DOHH2 (cell line): ENCODE measurements around the gene SLC38A6.

Experiments used
- H3F3A ChIP-seq: fragments of 200-600 bp; sonication (generic), shearing (Covaris generic); 2 replicates; pipeline ENCODE4 v1.6.0; 2016; ENCODE audit warnings: antibody characterized with exemption, mild to moderate bottlenecking; ENCODE audit not compliant: control insufficient read depth, insufficient read depth
- H3K27ac ChIP-seq: fragments of 200-600 bp; sonication (generic); 2 replicates; pipeline ENCODE4 v1.5.1; 2014; ENCODE audit warnings: low read depth, mild to moderate bottlenecking, low read length, moderate library complexity
- H3K27me3 ChIP-seq: fragments of 200-600 bp; sonication (generic); 2 replicates; pipeline ENCODE4 v1.6.1; 2014; ENCODE audit warnings: mild to moderate bottlenecking, low read length, mixed read lengths; ENCODE audit not compliant: control insufficient read depth
- H3K36me3 ChIP-seq: fragments of 200-600 bp; sonication (generic); 2 replicates; pipeline ENCODE4 v1.6.1; 2014; ENCODE audit warnings: mild to moderate bottlenecking, low read length, moderate library complexity, mixed read lengths; ENCODE audit not compliant: control insufficient read depth
- H3K4me1 ChIP-seq: fragments of 200-600 bp; sonication (generic); 2 replicates; pipeline ENCODE4 v1.6.1; 2014; ENCODE audit warnings: mild to moderate bottlenecking, low read length, mixed read lengths; ENCODE audit not compliant: control insufficient read depth
- H3K4me2 ChIP-seq: fragments of 200-600 bp; sonication (generic); 2 replicates; pipeline ENCODE4 v1.6.0; 2014; ENCODE audit warnings: mild to moderate bottlenecking, low read length, moderate library complexity
- H3K4me3 ChIP-seq: fragments of 200-600 bp; sonication (generic); 2 replicates; pipeline ENCODE4 v1.5.1; 2014; ENCODE audit warnings: mild to moderate bottlenecking, low read length, mixed read lengths
- H3K79me2 ChIP-seq: fragments of 200-600 bp; sonication (generic); 2 replicates; pipeline ENCODE4 v1.6.1; 2014; ENCODE audit warnings: mild to moderate bottlenecking, low read length, mixed read lengths; ENCODE audit not compliant: control insufficient read depth
- H3K9me2 ChIP-seq: fragments of 200-600 bp; sonication (generic); replicated peaks from 2 replicates; pipeline ENCODE4 v1.6.1; 2014; ENCODE audit warnings: mild to moderate bottlenecking, low read length, mixed read lengths; ENCODE audit not compliant: control insufficient read depth
- H3K9me3 ChIP-seq: fragments of 200-600 bp; sonication (generic); 2 replicates; pipeline ENCODE4 v1.6.1; 2014; ENCODE audit warnings: antibody characterized with exemption, low read length, mixed read lengths; ENCODE audit not compliant: control insufficient read depth, insufficient read depth
- H4K20me1 ChIP-seq: fragments of 200-600 bp; sonication (generic); 2 replicates; pipeline ENCODE4 v1.6.0; 2014; ENCODE audit warnings: low read depth, mild to moderate bottlenecking, antibody characterized with exemption, low read length, moderate library complexity; ENCODE audit not compliant: control insufficient read depth, insufficient read depth
- EZH2phosphoT487 ChIP-seq: fragments of 200-600 bp; sonication (generic); IDR thresholded peaks from 2 replicates; pipeline ENCODE4 v1.6.1; 2017; ENCODE audit warnings: borderline replicate concordance, mild to moderate bottlenecking, antibody characterized with exemption, low read length, moderate library complexity, mixed read lengths
- TF ChIP-seq, protein P1 (sequence below): fragments of 200-600 bp; sonication (generic); IDR thresholded peaks from one replicate; pipeline ENCODE4 v1.5.1; 2014; ENCODE audit warnings: antibody characterized with exemption, mild to moderate bottlenecking, low read depth, low read length; ENCODE audit not compliant: poor library complexity, severe bottlenecking

Gene SLC38A6

DNA sequence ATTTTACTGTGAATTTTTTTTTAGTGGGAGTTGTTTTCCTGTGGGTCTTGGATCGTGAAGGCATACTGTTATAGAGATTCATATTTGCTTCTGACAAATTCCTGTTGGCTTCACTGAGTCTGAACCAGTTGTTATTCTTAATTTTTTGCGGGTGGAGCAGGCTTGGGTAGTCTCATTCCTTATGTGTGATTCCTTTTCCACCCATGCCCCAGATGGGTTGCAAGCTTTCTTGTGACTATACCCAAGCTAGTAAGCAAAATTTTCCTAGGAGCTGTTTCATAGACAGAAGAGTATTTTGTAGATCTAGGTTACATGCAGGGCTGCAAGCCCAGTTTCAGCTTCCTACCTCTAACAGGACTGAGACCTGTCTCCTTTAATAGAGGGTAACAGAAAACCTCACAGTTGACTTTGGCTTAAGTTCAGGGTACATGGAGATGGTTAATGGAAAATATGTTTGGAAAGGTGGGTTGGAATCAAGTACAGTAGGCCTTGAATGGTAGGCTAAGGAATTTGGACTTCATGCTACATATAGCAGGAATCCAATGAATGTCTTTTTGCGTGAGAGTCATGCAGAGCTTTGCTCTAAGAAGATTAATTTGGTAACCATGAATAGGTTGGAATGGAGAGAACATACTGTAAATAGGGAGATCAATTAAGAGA lies 29.1 kb upstream of the SLC38A6 start:
- Histone ChIP-seq H3K4me2 (no peak overlapping the region), H3K4me3 (no peak overlapping the region), H4K20me1 (no peaks in the 10 kb centered on the region), H3K4me1 (no peaks in the 10 kb centered on the region), H3K9me2 (no peaks in the 10 kb centered on the region), H3K27ac (no peak overlapping the region), H3K79me2 (no peaks in the 10 kb centered on the region), H3K27me3 (no peaks in the 10 kb centered on the region), H3K9me3 (peaks cover 5% of the 10 kb centered on the region; the same call in 1 of the 2 replicates), H3K36me3 (no peaks in the 10 kb centered on the region), H3F3A (no peaks in the 10 kb centered on the region)
- TF ChIP-seq, protein P1, sequence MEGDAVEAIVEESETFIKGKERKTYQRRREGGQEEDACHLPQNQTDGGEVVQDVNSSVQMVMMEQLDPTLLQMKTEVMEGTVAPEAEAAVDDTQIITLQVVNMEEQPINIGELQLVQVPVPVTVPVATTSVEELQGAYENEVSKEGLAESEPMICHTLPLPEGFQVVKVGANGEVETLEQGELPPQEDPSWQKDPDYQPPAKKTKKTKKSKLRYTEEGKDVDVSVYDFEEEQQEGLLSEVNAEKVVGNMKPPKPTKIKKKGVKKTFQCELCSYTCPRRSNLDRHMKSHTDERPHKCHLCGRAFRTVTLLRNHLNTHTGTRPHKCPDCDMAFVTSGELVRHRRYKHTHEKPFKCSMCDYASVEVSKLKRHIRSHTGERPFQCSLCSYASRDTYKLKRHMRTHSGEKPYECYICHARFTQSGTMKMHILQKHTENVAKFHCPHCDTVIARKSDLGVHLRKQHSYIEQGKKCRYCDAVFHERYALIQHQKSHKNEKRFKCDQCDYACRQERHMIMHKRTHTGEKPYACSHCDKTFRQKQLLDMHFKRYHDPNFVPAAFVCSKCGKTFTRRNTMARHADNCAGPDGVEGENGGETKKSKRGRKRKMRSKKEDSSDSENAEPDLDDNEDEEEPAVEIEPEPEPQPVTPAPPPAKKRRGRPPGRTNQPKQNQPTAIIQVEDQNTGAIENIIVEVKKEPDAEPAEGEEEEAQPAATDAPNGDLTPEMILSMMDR = no peak

DNA sequence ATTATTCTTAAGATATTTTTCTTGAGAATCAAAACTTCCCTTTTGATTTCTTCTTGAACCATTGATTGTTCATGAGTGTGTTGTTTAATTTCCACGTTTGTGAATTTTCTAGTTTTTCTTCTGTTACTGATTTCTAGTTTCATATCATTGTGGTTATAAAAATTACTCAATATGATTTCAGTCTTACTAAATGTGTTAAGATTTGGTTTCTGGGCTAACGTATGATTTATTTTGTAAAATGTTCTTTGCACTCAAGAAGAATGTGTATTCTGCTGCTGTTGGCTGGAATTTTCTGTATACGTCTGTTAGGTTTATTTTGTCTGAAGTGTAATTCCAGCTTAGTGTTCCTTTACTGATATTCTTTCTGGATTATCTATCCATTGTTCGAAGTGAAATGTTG lies 24.8 kb upstream of the SLC38A6 start:
- H3K36me3 ChIP-seq = no peaks in the 10 kb centered on the region
- H3K4me3 ChIP-seq = no peak overlapping the region
- H3K4me2 ChIP-seq = no peak overlapping the region
- no peaks in the 10 kb centered on the region for H3F3A ChIP-seq
- no peaks in the 10 kb centered on the region for H4K20me1 ChIP-seq
- H3K4me1 ChIP-seq = no peaks in the 10 kb centered on the region
- no peaks in the 10 kb centered on the region for H3K79me2 ChIP-seq
- no peak overlapping the region for H3K27ac ChIP-seq
- H3K9me3 ChIP-seq = peaks cover 13% of the 10 kb centered on the region
- no peaks in the 10 kb centered on the region for H3K27me3 ChIP-seq
- no peak for TF ChIP-seq EZH2phosphoT487
- TF ChIP-seq, protein P1 = no peak
- H3K9me2 ChIP-seq = no peaks in the 10 kb centered on the region

DNA sequence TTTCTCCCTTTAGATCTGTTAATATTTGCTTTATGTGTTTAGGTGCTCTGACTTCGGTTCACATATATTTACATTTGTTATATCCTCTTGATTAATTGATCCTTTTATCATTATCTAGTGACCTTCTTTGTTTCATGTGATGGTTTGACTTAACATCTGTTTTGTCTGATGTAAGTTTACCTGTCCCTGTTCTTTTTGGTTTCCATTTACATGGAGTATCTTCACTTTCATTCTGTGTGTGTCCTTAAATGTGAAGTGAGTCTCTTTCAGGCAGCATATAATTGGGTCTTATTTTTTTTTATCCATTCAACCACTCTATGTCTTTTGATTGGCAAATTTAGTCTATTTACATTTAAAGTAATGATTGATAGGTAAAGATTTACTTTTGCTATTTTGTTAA lies 24.4 kb upstream of the SLC38A6 start:
- H3K27ac ChIP-seq = no peak overlapping the region

More for the DNA sequence above, 24.4 kb upstream of the SLC38A6 start:
- Histone ChIP-seq H3F3A (no peaks in the 10 kb centered on the region), H3K27me3 (no peaks in the 10 kb centered on the region), H3K4me3 (no peak overlapping the region), H3K4me1 (no peaks in the 10 kb centered on the region), H3K36me3 (no peaks in the 10 kb centered on the region), H3K9me3 (peaks cover 13% of the 10 kb centered on the region), H3K79me2 (no peaks in the 10 kb centered on the region), H3K4me2 (no peak overlapping the region), H3K9me2 (no peaks in the 10 kb centered on the region), H4K20me1 (no peaks in the 10 kb centered on the region)
- TF ChIP-seq EZH2phosphoT487 = no peak
- TF ChIP-seq, protein P1 = no peak
